Measurements from ENCODE around the gene EXTL2. TPM values are rescaled to one million over a fixed set of nuclear protein-coding genes. Genes with fewer than 3 reads are reported as not detected.
"Not testable (repeated sequence)": the region's sequence is repeated elsewhere in the genome, so short reads cannot be mapped to it uniquely, and the experiment has no call there.

Gene EXTL2
- total RNA-seq, 1 donor: 30.7 TPM

GRCh38 chr1:100936194-100936967 is 41.7 kb upstream of the EXTL2 start:
- DNase-seq (ENCODE audit: low read depth): no peak
- no peak for TF ChIP-seq CTCF (IDR thresholded peaks at IDR 0.05; ENCODE audit: insufficient read depth, low read depth, low read length)
- H3K4me3 ChIP-seq (ENCODE audit: low read depth, low read length): no peak overlapping the region

GRCh38 chr1:100933555-100933954 is 38.9 kb upstream of the EXTL2 start:
- DNase-seq (ENCODE audit: low read depth); H3K4me3 ChIP-seq (ENCODE audit: low read depth, low read length): not testable (repeated sequence)

- TF ChIP-seq CTCF (IDR thresholded peaks at IDR 0.05; ENCODE audit: insufficient read depth, low read depth, low read length): no peak
- no peak overlapping the region for H3K4me3 ChIP-seq (ENCODE audit: low read depth, low read length)
- no peak for DNase-seq (ENCODE audit: low read depth)
Observed at GRCh38 chr1:100931716-100932115, 37.1 kb upstream of the EXTL2 start.

- no peak overlapping the region for H3K4me3 ChIP-seq (ENCODE audit: low read depth, low read length)
- TF ChIP-seq CTCF (IDR thresholded peaks at IDR 0.05; ENCODE audit: insufficient read depth, low read depth, low read length): no peak
- no peak for DNase-seq (ENCODE audit: low read depth)
Observed at GRCh38 chr1:100930494-100930893, 35.9 kb upstream of the EXTL2 start.

- TF ChIP-seq CTCF (IDR thresholded peaks at IDR 0.05; ENCODE audit: insufficient read depth, low read depth, low read length): no peak
- H3K4me3 ChIP-seq (ENCODE audit: low read depth, low read length): no peak overlapping the region
- no peak for DNase-seq (ENCODE audit: low read depth)
Observed at GRCh38 chr1:100928128-100928527, 33.5 kb upstream of the EXTL2 start.

- TF ChIP-seq CTCF (IDR thresholded peaks at IDR 0.05; ENCODE audit: insufficient read depth, low read depth, low read length): no peak
- H3K4me3 ChIP-seq (ENCODE audit: low read depth, low read length): no peak overlapping the region
- no peak for DNase-seq (ENCODE audit: low read depth)
Observed at GRCh38 chr1:100927276-100927675, 32.6 kb upstream of the EXTL2 start.

GRCh38 chr1:100926240-100926639 is 31.6 kb upstream of the EXTL2 start:
- DNase-seq (ENCODE audit: low read depth): no peak
- H3K4me3 ChIP-seq (ENCODE audit: low read depth, low read length): no peak overlapping the region
- no peak for TF ChIP-seq CTCF (IDR thresholded peaks at IDR 0.05; ENCODE audit: insufficient read depth, low read depth, low read length)
